Loucy (cell line): Measurements from ENCODE around the gene CPNE9.

Source experiments
- CTCF ChIP-seq: fragments of 200-600 bp; sonication (generic); conservative IDR thresholded peaks from 2 replicates; pipeline ENCODE4 v1.5.1; 2014; ENCODE audit warnings: mild to moderate bottlenecking, antibody characterized with exemption, low read length
- EZH2phosphoT487 ChIP-seq: fragments of 200-600 bp; IDR thresholded peaks from 2 replicates; pipeline ENCODE4 v1.6.1; 2018; ENCODE audit warnings: antibody characterized with exemption, mild to moderate bottlenecking, moderate library complexity, borderline replicate concordance

DNA sequence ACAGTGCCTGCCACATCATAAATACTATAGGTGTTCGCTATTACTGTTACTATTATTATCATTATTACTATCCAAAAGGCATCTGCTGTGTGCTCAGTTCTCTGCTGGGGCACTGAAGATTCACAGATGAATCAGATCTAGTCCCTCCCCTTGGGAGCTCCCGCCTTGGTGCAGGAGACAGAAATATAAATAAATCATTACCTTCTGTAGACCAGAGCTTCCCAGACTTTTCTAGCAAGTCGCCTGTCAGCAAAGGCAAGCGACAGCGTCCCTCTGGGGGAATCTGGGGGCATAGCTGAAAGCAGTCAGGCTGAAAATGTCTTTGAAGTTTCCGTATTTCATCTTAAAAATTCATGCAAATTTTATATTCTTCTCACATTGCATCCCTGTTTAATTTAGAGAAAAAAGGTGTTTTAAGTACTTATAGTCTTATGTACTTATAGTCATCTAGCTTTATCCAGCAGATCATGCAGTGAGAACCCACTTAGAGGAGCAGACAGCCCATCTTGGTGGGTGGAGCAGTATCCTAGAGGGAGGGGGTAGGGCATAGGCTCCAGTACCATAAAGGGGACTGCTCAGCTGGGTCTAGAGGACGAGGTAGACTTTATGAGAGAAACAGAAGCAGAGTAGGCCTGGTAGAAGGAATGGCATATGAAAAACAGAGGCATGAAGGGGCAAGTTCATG is 17.5 kb downstream of the CPNE9 start:
- TF ChIP-seq EZH2phosphoT487, result no peak
- TF ChIP-seq CTCF, result no peak
